IMR-90 (cell line): ENCODE results near the gene DYNAP. TPM values are rescaled to one million over a fixed set of nuclear protein-coding genes. Genes with fewer than 3 reads are reported as not detected.

ENCODE experiments used
- ATAC-seq: fragments of 200-7000 bp; cut with Tn5 transposase; 2 replicates; pipeline ENCODE4 v1.9.1; 2020; ENCODE audit warnings: low read depth, mild to moderate bottlenecking, moderate library complexity
- BruUV-seq: library from RNA; stranded (reverse); fragments of 400-500 nt; replicated peaks from 2 replicates; lab custom pipeline; 2021; lab: Mats Ljungman, UMichigan
- CTCF ChIA-PET: fragments of 300-600 bp; formaldehyde crosslinking; extraction: SDS; loops from one replicate; lab custom pipeline; 2021; ENCODE audit warnings: antibody characterized with exemption; lab: Yijun Ruan, JAX
- POLR2A ChIA-PET: fragments of 300-600 bp; sonication (Branson Sonifier 250); formaldehyde crosslinking; loops from one replicate; lab custom pipeline; 2022; ENCODE audit warnings: antibody characterized with exemption; ENCODE audit not compliant: unreplicated experiment; lab: Charles Lee
- DNase-seq: peaks from one replicate; pipeline ENCODE4 v3.0.0; 2013
- H2AFZ ChIP-seq: replicated peaks from 2 replicates; pipeline ENCODE3; 2013; ENCODE audit warnings: low read length, mild to moderate bottlenecking; ENCODE audit not compliant: poor library complexity
- H2AK5ac ChIP-seq: 2 replicates; pipeline ENCODE4 v1.6.1; 2013; ENCODE audit warnings: low read depth, low read length, inconsistent platforms
- H2AK9ac ChIP-seq: replicated peaks from 2 replicates; pipeline ENCODE3; 2013; ENCODE audit warnings: mild to moderate bottlenecking, low read depth, low read length, moderate library complexity; ENCODE audit not compliant: poor library complexity
- H2BK120ac ChIP-seq: 2 replicates; pipeline ENCODE4 v1.6.1; 2013; ENCODE audit warnings: low read depth, low read length, inconsistent platforms
- H2BK15ac ChIP-seq: 3 replicates; pipeline ENCODE4 v1.6.1; 2013; ENCODE audit warnings: low read depth, low read length, inconsistent platforms
- H2BK20ac ChIP-seq: 2 replicates; pipeline ENCODE4 v1.6.1; 2013; ENCODE audit warnings: low read depth, mild to moderate bottlenecking, inconsistent platforms, low read length, moderate library complexity
- H2BK5ac ChIP-seq: 2 replicates; pipeline ENCODE4 v1.6.1; 2013; ENCODE audit warnings: mild to moderate bottlenecking, low read depth, low read length, inconsistent platforms; ENCODE audit not compliant: poor library complexity, severe bottlenecking
- H3K14ac ChIP-seq: replicated peaks from 2 replicates; pipeline ENCODE4 v1.6.1; 2013; ENCODE audit warnings: low read depth, low read length, inconsistent platforms
- H3K18ac ChIP-seq: 2 replicates; pipeline ENCODE4 v1.6.1; 2013; ENCODE audit warnings: low read depth, low read length, control low read depth
- H3K23ac ChIP-seq: 2 replicates; pipeline ENCODE4 v1.6.1; 2013; ENCODE audit warnings: low read depth, low read length, inconsistent platforms
- H3K27ac ChIP-seq: 2 replicates; pipeline ENCODE4 v1.5.1; 2013; ENCODE audit warnings: mild to moderate bottlenecking, control low read depth, low read length; ENCODE audit not compliant: insufficient read depth
- H3K27me3 ChIP-seq: 2 replicates; pipeline ENCODE4 v1.6.1; 2013; ENCODE audit warnings: low read length; ENCODE audit not compliant: control insufficient read depth, insufficient read depth
- H3K36me3 ChIP-seq: 2 replicates; pipeline ENCODE4 v1.6.1; 2013; ENCODE audit warnings: low read length, mixed read lengths; ENCODE audit not compliant: control insufficient read depth, insufficient read depth
- H3K4ac ChIP-seq: 2 replicates; pipeline ENCODE4 v1.6.1; 2013; ENCODE audit warnings: low read depth, low read length, inconsistent platforms
- H3K4me1 ChIP-seq: 2 replicates; pipeline ENCODE4 v1.6.1; 2013; ENCODE audit warnings: low read length, mixed read lengths; ENCODE audit not compliant: control insufficient read depth, insufficient read depth
- H3K4me2 ChIP-seq: 2 replicates; pipeline ENCODE4 v1.6.1; 2013; ENCODE audit warnings: low read depth, mild to moderate bottlenecking, control low read depth, low read length, moderate library complexity
- H3K4me3 ChIP-seq: 2 replicates; pipeline ENCODE4 v1.5.1; 2013; ENCODE audit warnings: low read depth, mild to moderate bottlenecking, control low read depth, low read length, moderate library complexity; ENCODE audit not compliant: insufficient read depth
- H3K56ac ChIP-seq: 2 replicates; pipeline ENCODE4 v1.6.1; 2013; ENCODE audit warnings: low read length, inconsistent platforms; ENCODE audit not compliant: insufficient read depth; ENCODE audit errors: extremely low read depth
- H3K79me1 ChIP-seq, 2 experiments: 2 replicates each; pipeline ENCODE4 v1.6.1; 2013; ENCODE audit warnings: low read length in 2 of 2, inconsistent platforms in 1 of 2, low read depth in 1 of 2
- H3K9ac ChIP-seq: 2 replicates; pipeline ENCODE4 v1.6.1; 2013; ENCODE audit warnings: low read depth, low read length, control low read depth
- H3K9me1 ChIP-seq: 2 replicates; pipeline ENCODE4 v1.6.1; 2013; ENCODE audit warnings: low read length, inconsistent platforms; ENCODE audit not compliant: insufficient read depth
- H3K9me3 ChIP-seq: 2 replicates; pipeline ENCODE4 v1.6.1; 2013; ENCODE audit warnings: low read length; ENCODE audit not compliant: control insufficient read depth, insufficient read depth
- H4K20me1 ChIP-seq: 2 replicates; pipeline ENCODE4 v1.6.1; 2013; ENCODE audit warnings: low read length, inconsistent platforms; ENCODE audit not compliant: insufficient read depth
- H4K5ac ChIP-seq: 2 replicates; pipeline ENCODE4 v1.6.1; 2013; ENCODE audit warnings: mild to moderate bottlenecking, low read depth, low read length, control low read depth
- H4K8ac ChIP-seq, 2 experiments: 2 replicates each; pipeline ENCODE4 v1.6.1; 2013; ENCODE audit warnings: low read depth in 2 of 2, low read length in 2 of 2, control low read depth in 1 of 2, inconsistent platforms in 1 of 2
- H4K91ac ChIP-seq: 2 replicates; pipeline ENCODE4 v1.6.1; 2013; ENCODE audit warnings: low read depth, low read length, inconsistent platforms; ENCODE audit not compliant: insufficient read depth
- CHD1 ChIP-seq: IDR thresholded peaks from 2 replicates; pipeline ENCODE4 v1.6.1; 2012; ENCODE audit warnings: low read depth, low read length, improper control_type of control experiment
- MAFK ChIP-seq: IDR thresholded peaks from 2 replicates; pipeline ENCODE4 v1.6.1; 2012; ENCODE audit warnings: low read depth, low read length, improper control_type of control experiment
- WGBS, 2 experiments: methylation state at CpG; one replicate each; pipeline versions ENCODE4 v1.1.5 to v1.1.7; 2013; ENCODE audit warnings: missing lambda C conversion rate in 2 of 2; ENCODE audit not compliant: insufficient read length in 1 of 2; ENCODE audit errors: extremely low coverage in 2 of 2; 5-methylcytosine and 5-hydroxymethylcytosine counted together
- dilution Hi-C: fragments of 300-500 bp; cut with HindIII; formaldehyde crosslinking; loops from one replicate; pipeline ENCODE4 v1.14.3; 2018; ENCODE audit warnings: low sequenced_read_pairs; ENCODE audit not compliant: unreplicated experiment
- in situ Hi-C: fragments of 300-500 bp; cut with MboI; formaldehyde crosslinking; loops from 3 replicates; pipeline ENCODE4 v1.14.3; 2019; ENCODE audit warnings: low sequenced_read_pairs, inconsistent platforms, mixed read lengths
- intact Hi-C: fragments of 100-400 bp; cut with micrococcal nuclease; formaldehyde crosslinking; loops from 2 replicates; pipeline ENCODE4 v1.10.0; 2022
- polyA plus RNA-seq, 3 experiments: library from polyadenylated mRNA; depleted of rRNA; stranded (reverse); fragments of >200 nt; gene quantifications; 2 replicates each; pipeline ENCODE4 v1.2.3, GENCODE V29; 2012; ENCODE audit warnings: low replicate concordance in 1 of 3
- total RNA-seq: library from RNA; depleted of rRNA; stranded (reverse); fragments of >200 nt; gene quantifications from 2 replicates; pipeline ENCODE4 v1.2.3, GENCODE V29; 2012

Gene DYNAP
- total and polyA plus RNA-seq, 2 of the 4 experiments (the other 2 are of a cell fraction), result not detected

- dilution Hi-C loops, result no loop called here
- ATAC-seq (no peak), DNase-seq (no peak)
- H2BK15ac ChIP-seq, result no peak overlapping the region
- CTCF ChIA-PET, result no interaction called here
- H3K4me1 ChIP-seq, result no peaks in the 10 kb centered on the region
- intact Hi-C loops, result no loop called here
- H4K91ac ChIP-seq, result no peak overlapping the region
- no peak overlapping the region for H4K8ac ChIP-seq
- WGBS, 2 experiments, result no CpG with 5 or more reads among the region's 2 CpGs
- no peak overlapping the region for H3K23ac ChIP-seq
- H3K18ac ChIP-seq, result no peak overlapping the region
- H3K4ac ChIP-seq, result no peak overlapping the region
- no peak overlapping the region for H3K56ac ChIP-seq
- H2AK5ac ChIP-seq, result no peak overlapping the region
- no peak overlapping the region for H2BK5ac ChIP-seq
- H3K4me3 ChIP-seq, result no peak overlapping the region
- POLR2A ChIA-PET, result no interaction called here
- H2BK20ac ChIP-seq, result no peak overlapping the region
- H2AK9ac ChIP-seq, result no peak overlapping the region
- H3K9ac ChIP-seq, result no peak overlapping the region
- H3K4me2 ChIP-seq, result no peak overlapping the region
- no peak overlapping the region for H2AFZ ChIP-seq
- BruUV-seq, result no TSS peak
- in situ Hi-C loops, result no loop called here
- no peak overlapping the region for H3K14ac ChIP-seq
- H3K79me1 ChIP-seq, result no peaks in the 10 kb centered on the region
- no peak overlapping the region for H4K5ac ChIP-seq
- H3K27me3 ChIP-seq, result no peaks in the 10 kb centered on the region
- no peak overlapping the region for H3K27ac ChIP-seq
- no peaks in the 10 kb centered on the region for H3K9me3 ChIP-seq
- TF ChIP-seq CHD1, result no peak
- TF ChIP-seq MAFK, result peak; percentile 82
- no peaks in the 10 kb centered on the region for H3K9me1 ChIP-seq
- H4K20me1 ChIP-seq, result no peaks in the 10 kb centered on the region
- H2BK120ac ChIP-seq, result no peak overlapping the region
- H3K36me3 ChIP-seq, result no peaks in the 10 kb centered on the region
Measured at GRCh38 chr18:54611816-54612215, 20.8 kb downstream of the DYNAP start.
